K562 (cell line): ENCODE results near the gene MRPL10. TPM values are rescaled to one million over a fixed set of nuclear protein-coding genes. Genes with fewer than 3 reads are reported as not detected.

Experiments
- ARHGAP35 ChIP-seq: fragments of 450-650 bp; IDR thresholded peaks from 2 replicates; pipeline ENCODE4 v1.6.1; 2018; ENCODE audit not compliant: partially characterized antibody
- CBX8 ChIP-seq: fragments of 200-600 bp; sonication (generic); IDR thresholded peaks from 2 replicates; pipeline ENCODE4 v1.6.1; 2012; ENCODE audit warnings: borderline replicate concordance, mixed run types, low read depth, mild to moderate bottlenecking, moderate library complexity, mixed read lengths, low read length, control low read depth, inconsistent platforms; ENCODE audit not compliant: poor library complexity, severe bottlenecking; ENCODE audit errors: extremely low read depth
- E2F3 ChIP-seq: fragments of 250-450 bp; sonication (Bioruptor Pico); IDR thresholded peaks from 2 replicates; pipeline ENCODE4 v1.4.0; 2020; ENCODE audit warnings: mild to moderate bottlenecking
- GATAD2B ChIP-seq: fragments of 450-650 bp; IDR thresholded peaks from 2 replicates; pipeline ENCODE4 v1.6.1; 2017; ENCODE audit warnings: mild to moderate bottlenecking, borderline replicate concordance
- HDAC3 ChIP-seq: fragments of 450-650 bp; IDR thresholded peaks from 2 replicates; pipeline ENCODE4 v1.6.1; 2018; ENCODE audit warnings: borderline replicate concordance, mild to moderate bottlenecking, moderate library complexity; ENCODE audit not compliant: partially characterized antibody
- KLF16 ChIP-seq: IDR thresholded peaks from 2 replicates; pipeline ENCODE4 v1.6.1; 2016; ENCODE audit warnings: antibody characterized with exemption
- MAZ ChIP-seq, 2 experiments: fragments of 450-650 bp in 1 of 2; sonication (generic) in 1 of 2; formaldehyde crosslinking; IDR thresholded peaks in 1 of 2; conservative IDR thresholded peaks in 1 of 2; 2 replicates each; pipeline versions ENCODE4 v1.4.0 to v1.5.0; 2020; ENCODE audit warnings: mild to moderate bottlenecking in 1 of 2, missing genetic modification reagents in 1 of 2
- MXI1 ChIP-seq: IDR thresholded peaks from 2 replicates; pipeline ENCODE4 v1.6.1; 2011; ENCODE audit warnings: low read depth, mild to moderate bottlenecking, improper control_type of control experiment, low read length
- SMARCC2 ChIP-seq: fragments of 450-650 bp; IDR thresholded peaks from 2 replicates; pipeline ENCODE4 v1.6.1; 2017; ENCODE audit warnings: antibody characterized with exemption, moderate library complexity, mild to moderate bottlenecking, low read depth
- SNIP1 ChIP-seq: fragments of 450-650 bp; IDR thresholded peaks from 2 replicates; pipeline ENCODE4 v1.7.1; 2017; ENCODE audit warnings: low read depth, mild to moderate bottlenecking
- TAF9B ChIP-seq: fragments of 450-650 bp; IDR thresholded peaks from 2 replicates; pipeline ENCODE4 v1.6.1; 2018; ENCODE audit warnings: mild to moderate bottlenecking; ENCODE audit not compliant: partially characterized antibody
- ZNF589 ChIP-seq: fragments of 200-800 bp; sonication (Bioruptor generic); IDR thresholded peaks from 2 replicates; pipeline ENCODE4 v1.6.1; 2016; ENCODE audit warnings: low read depth, missing genetic modification characterization, missing compliant biosample characterization
- polyA plus RNA-seq, 8 experiments: library from polyadenylated mRNA; depleted of rRNA in 4 of 8; stranded (reverse) in 5 of 8; unstranded in 3 of 8; fragments of >200 nt; fragmentation: Nextera tagmentation in 2 of 8; fragmentation: Illumina TruSeq in 1 of 8; extraction: Ambion mirVana in 2 of 8; extraction: Trizol in 1 of 8; gene quantifications; 2 replicates each; pipeline versions ENCODE4 v1.2.1 to v1.2.3, GENCODE V29; 2011 to 2014; ENCODE audit warnings: inconsistent platforms in 1 of 8, missing spikeins in 1 of 8
- total RNA-seq, 7 experiments: library from RNA; depleted of rRNA in 6 of 7; stranded (reverse); fragments of >200 nt in 6 of 7; fragmentation: Illumina TruSeq in 2 of 7; extraction: Trizol in 2 of 7; gene quantifications; 2 replicates each; pipeline versions ENCODE4 v1.2.1 to v1.2.3, GENCODE V29; 2011 to 2021; ENCODE audit warnings: low replicate concordance in 1 of 7
- TF ChIP-seq, protein P1 (sequence below): fragments of 450-650 bp; formaldehyde crosslinking; IDR thresholded peaks from 2 replicates; pipeline ENCODE4 v1.4.0; 2020; ENCODE audit warnings: mild to moderate bottlenecking, moderate library complexity
- TF ChIP-seq, protein P2 (sequence below): fragments of 250-450 bp; sonication (Bioruptor Pico); IDR thresholded peaks from 2 replicates; pipeline ENCODE4 v1.5.0; 2020; ENCODE audit warnings: mild to moderate bottlenecking, borderline replicate concordance
- TF ChIP-seq, protein P3 (sequence below): fragments of 450-650 bp; formaldehyde crosslinking; IDR thresholded peaks from 2 replicates; pipeline ENCODE4 v1.4.0; 2022; ENCODE audit warnings: missing genetic modification characterization
- TF ChIP-seq, protein P4 (sequence below): sonication (generic); formaldehyde crosslinking; IDR thresholded peaks from 2 replicates; pipeline ENCODE4 v1.8.0; 2023; ENCODE audit warnings: missing genetic modification reagents, mild to moderate bottlenecking, borderline replicate concordance

MRPL10 gene
- total and polyA plus RNA-seq, 9 of the 15 experiments (the other 6 are each of a cell fraction or from before 2014, with no cell fraction given) = 27.8 to 105 (median 67.3) TPM

DNA sequence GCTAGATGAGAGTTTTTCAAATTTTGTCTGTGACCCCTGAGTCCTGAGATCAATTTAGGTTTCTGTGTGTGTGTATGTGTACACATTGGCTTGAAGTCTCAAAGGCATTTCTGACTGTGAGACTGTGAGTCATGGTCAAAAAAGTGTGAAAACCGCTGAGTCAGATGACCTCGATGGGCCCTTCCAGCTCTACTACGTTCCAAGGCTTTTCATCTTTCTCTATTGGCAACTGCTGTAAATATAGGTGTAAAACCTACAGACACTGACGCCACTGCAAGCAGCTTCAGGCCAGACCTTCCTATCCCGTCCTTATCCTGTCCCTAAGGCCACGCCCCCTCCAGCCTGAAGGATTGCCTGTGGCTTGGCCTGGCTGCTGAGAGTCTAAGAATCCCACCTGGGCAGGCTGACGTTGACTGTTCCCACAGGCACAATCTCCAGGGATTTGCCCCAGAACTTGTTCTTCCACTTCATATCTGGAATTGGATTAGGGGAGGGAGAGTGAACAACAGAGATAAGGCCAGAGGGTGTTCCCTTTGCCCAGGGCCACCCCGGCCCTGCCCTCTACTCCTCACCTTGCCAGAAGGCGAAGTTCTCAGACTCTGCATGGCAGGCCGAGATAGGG is 21.0 kb downstream of the MRPL10 start (continued):
- TF ChIP-seq ARHGAP35 = no peak
- TF ChIP-seq, protein P1, sequence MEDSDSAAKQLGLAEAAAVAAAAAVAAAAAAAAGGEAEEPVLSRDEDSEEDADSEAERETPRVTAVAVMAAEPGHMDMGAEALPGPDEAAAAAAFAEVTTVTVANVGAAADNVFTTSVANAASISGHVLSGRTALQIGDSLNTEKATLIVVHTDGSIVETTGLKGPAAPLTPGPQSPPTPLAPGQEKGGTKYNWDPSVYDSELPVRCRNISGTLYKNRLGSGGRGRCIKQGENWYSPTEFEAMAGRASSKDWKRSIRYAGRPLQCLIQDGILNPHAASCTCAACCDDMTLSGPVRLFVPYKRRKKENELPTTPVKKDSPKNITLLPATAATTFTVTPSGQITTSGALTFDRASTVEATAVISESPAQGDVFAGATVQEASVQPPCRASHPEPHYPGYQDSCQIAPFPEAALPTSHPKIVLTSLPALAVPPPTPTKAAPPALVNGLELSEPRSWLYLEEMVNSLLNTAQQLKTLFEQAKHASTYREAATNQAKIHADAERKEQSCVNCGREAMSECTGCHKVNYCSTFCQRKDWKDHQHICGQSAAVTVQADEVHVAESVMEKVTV (CRISPR knock-in tag) = no peak
- TF ChIP-seq, protein P2, sequence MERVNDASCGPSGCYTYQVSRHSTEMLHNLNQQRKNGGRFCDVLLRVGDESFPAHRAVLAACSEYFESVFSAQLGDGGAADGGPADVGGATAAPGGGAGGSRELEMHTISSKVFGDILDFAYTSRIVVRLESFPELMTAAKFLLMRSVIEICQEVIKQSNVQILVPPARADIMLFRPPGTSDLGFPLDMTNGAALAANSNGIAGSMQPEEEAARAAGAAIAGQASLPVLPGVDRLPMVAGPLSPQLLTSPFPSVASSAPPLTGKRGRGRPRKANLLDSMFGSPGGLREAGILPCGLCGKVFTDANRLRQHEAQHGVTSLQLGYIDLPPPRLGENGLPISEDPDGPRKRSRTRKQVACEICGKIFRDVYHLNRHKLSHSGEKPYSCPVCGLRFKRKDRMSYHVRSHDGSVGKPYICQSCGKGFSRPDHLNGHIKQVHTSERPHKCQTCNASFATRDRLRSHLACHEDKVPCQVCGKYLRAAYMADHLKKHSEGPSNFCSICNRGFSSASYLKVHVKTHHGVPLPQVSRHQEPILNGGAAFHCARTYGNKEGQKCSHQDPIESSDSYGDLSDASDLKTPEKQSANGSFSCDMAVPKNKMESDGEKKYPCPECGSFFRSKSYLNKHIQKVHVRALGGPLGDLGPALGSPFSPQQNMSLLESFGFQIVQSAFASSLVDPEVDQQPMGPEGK (CRISPR knock-in tag) = no peak
- TF ChIP-seq TAF9B = no peak
- TF ChIP-seq MAZ (CRISPR knock-in tag; conservative IDR thresholded peaks at IDR 0.05 in 1 of 2, IDR thresholded peaks at IDR 0.05 in 1 of 2) = no peak
- no peak for TF ChIP-seq KLF16
- TF ChIP-seq ZNF589 (CRISPR knock-in tag) = no peak
- no peak for TF ChIP-seq CBX8
- no peak for TF ChIP-seq HDAC3
- no peak for TF ChIP-seq E2F3 (CRISPR knock-in tag)
- no peak; the same call in 1 of the 2 replicates for TF ChIP-seq GATAD2B
- TF ChIP-seq, protein P3, sequence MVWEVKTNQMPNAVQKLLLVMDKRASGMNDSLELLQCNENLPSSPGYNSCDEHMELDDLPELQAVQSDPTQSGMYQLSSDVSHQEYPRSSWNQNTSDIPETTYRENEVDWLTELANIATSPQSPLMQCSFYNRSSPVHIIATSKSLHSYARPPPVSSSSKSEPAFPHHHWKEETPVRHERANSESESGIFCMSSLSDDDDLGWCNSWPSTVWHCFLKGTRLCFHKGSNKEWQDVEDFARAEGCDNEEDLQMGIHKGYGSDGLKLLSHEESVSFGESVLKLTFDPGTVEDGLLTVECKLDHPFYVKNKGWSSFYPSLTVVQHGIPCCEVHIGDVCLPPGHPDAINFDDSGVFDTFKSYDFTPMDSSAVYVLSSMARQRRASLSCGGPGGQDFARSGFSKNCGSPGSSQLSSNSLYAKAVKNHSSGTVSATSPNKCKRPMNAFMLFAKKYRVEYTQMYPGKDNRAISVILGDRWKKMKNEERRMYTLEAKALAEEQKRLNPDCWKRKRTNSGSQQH (CRISPR knock-in tag) = no peak
- TF ChIP-seq SNIP1 = no peak
- no peak for TF ChIP-seq MXI1
- TF ChIP-seq, protein P4, sequence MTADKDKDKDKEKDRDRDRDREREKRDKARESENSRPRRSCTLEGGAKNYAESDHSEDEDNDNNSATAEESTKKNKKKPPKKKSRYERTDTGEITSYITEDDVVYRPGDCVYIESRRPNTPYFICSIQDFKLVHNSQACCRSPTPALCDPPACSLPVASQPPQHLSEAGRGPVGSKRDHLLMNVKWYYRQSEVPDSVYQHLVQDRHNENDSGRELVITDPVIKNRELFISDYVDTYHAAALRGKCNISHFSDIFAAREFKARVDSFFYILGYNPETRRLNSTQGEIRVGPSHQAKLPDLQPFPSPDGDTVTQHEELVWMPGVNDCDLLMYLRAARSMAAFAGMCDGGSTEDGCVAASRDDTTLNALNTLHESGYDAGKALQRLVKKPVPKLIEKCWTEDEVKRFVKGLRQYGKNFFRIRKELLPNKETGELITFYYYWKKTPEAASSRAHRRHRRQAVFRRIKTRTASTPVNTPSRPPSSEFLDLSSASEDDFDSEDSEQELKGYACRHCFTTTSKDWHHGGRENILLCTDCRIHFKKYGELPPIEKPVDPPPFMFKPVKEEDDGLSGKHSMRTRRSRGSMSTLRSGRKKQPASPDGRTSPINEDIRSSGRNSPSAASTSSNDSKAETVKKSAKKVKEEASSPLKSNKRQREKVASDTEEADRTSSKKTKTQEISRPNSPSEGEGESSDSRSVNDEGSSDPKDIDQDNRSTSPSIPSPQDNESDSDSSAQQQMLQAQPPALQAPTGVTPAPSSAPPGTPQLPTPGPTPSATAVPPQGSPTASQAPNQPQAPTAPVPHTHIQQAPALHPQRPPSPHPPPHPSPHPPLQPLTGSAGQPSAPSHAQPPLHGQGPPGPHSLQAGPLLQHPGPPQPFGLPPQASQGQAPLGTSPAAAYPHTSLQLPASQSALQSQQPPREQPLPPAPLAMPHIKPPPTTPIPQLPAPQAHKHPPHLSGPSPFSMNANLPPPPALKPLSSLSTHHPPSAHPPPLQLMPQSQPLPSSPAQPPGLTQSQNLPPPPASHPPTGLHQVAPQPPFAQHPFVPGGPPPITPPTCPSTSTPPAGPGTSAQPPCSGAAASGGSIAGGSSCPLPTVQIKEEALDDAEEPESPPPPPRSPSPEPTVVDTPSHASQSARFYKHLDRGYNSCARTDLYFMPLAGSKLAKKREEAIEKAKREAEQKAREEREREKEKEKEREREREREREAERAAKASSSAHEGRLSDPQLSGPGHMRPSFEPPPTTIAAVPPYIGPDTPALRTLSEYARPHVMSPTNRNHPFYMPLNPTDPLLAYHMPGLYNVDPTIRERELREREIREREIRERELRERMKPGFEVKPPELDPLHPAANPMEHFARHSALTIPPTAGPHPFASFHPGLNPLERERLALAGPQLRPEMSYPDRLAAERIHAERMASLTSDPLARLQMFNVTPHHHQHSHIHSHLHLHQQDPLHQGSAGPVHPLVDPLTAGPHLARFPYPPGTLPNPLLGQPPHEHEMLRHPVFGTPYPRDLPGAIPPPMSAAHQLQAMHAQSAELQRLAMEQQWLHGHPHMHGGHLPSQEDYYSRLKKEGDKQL (CRISPR knock-in tag) = no peak
- no peak for TF ChIP-seq SMARCC2
